Epithelial cell of proximal tubule (primary cell): ENCODE data around the gene DDX31. TPM values are rescaled to one million over a fixed set of nuclear protein-coding genes. Genes with fewer than 3 reads are reported as not detected.

Experiments used
- DNase-seq: peaks from one replicate; pipeline ENCODE4 v3.0.0-alpha.2; 2011; ENCODE audit warnings: low read depth
- H3K4me3 ChIP-seq: 2 replicates; pipeline ENCODE4 v1.5.1; 2011; ENCODE audit warnings: low read depth, mild to moderate bottlenecking, low read length
- total RNA-seq: library from RNA; depleted of rRNA; stranded (reverse); fragments of >200 nt; gene quantifications from 2 replicates; pipeline ENCODE4 v1.2.3, GENCODE V29; 2015
- TF ChIP-seq, protein P1 (sequence below): conservative IDR thresholded peaks from 2 replicates; pipeline ENCODE4 v1.5.1; 2012; ENCODE audit warnings: low read depth, mild to moderate bottlenecking, low read length

Gene DDX31
- total RNA-seq, 1 donor from 2014 or later: 8.1 TPM

DNA sequence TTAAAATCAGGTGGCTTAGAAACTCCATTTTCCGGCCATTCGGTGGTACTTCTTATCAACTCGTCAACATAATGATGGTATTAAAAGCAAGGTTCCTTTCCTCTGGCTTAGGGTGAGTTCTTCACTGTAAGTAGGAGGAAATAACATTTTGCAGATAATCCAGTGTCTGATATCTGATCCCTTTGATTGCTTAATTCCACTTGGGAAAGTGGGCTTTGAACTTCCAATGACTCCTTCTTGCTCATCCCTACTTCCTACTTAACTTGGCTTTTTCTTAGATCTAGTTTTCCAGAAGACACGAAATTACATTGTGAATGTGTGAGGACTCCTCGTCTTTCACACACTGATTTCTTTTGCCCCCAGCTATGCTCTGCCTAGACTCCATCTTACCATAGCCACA, 31.5 kb downstream of the DDX31 start:
- H3K4me3 ChIP-seq: no peak overlapping the region
- DNase-seq: no peak
- TF ChIP-seq, protein P1, sequence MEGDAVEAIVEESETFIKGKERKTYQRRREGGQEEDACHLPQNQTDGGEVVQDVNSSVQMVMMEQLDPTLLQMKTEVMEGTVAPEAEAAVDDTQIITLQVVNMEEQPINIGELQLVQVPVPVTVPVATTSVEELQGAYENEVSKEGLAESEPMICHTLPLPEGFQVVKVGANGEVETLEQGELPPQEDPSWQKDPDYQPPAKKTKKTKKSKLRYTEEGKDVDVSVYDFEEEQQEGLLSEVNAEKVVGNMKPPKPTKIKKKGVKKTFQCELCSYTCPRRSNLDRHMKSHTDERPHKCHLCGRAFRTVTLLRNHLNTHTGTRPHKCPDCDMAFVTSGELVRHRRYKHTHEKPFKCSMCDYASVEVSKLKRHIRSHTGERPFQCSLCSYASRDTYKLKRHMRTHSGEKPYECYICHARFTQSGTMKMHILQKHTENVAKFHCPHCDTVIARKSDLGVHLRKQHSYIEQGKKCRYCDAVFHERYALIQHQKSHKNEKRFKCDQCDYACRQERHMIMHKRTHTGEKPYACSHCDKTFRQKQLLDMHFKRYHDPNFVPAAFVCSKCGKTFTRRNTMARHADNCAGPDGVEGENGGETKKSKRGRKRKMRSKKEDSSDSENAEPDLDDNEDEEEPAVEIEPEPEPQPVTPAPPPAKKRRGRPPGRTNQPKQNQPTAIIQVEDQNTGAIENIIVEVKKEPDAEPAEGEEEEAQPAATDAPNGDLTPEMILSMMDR: no peak

DNA sequence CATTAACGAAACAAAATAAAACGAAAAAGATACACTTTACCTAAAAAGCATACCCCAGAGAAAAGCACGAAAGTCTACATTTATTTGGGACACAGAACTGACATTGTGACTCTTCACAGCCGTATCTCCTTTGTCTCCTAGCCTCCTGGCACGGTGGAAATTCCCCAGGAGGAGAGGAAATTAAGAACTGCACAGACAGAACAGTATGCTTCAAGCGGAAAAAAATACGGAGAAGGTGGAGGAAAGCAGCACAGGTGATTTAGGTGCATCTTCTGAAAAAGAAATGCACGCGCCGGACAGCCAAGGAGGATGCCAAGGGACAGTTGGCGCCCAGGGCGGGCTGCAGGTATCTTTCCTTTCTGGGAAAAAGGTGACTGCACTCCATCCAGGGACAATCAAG, 32.0 kb downstream of the DDX31 start:
- DNase-seq: no peak
- TF ChIP-seq, protein P1: no peak
- H3K4me3 ChIP-seq: no peak overlapping the region

DNA sequence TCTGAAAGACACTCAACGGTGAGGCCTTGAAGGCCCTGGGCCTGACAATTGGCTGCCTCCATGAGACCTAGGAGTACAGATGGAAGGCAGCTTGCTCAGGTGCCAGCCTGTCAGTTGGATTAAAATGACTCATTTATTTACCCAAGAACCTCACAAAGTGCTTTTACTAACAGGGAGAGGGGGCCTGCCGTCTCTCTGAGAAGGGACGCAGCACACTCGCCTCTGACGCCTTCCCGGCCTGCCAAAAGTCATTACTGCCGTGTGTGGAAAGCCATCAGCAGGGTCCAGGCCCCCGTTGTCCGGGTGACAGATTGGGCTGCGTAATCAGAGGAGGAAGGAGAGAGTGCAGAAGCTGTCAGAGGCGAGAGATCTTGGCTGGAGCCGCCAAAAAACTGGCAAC, 32.4 kb downstream of the DDX31 start:
- TF ChIP-seq, protein P1: no peak
- no peak for DNase-seq

GRCh38 chr9:132634327-132634726, 35.5 kb downstream of the DDX31 start:
- DNase-seq: no peak
- TF ChIP-seq, protein P1: no peak
- H3K4me3 ChIP-seq: no peak overlapping the region

More for the DNA sequence above, 32.4 kb downstream of the DDX31 start:
- H3K4me3 ChIP-seq: no peak overlapping the region

DNA sequence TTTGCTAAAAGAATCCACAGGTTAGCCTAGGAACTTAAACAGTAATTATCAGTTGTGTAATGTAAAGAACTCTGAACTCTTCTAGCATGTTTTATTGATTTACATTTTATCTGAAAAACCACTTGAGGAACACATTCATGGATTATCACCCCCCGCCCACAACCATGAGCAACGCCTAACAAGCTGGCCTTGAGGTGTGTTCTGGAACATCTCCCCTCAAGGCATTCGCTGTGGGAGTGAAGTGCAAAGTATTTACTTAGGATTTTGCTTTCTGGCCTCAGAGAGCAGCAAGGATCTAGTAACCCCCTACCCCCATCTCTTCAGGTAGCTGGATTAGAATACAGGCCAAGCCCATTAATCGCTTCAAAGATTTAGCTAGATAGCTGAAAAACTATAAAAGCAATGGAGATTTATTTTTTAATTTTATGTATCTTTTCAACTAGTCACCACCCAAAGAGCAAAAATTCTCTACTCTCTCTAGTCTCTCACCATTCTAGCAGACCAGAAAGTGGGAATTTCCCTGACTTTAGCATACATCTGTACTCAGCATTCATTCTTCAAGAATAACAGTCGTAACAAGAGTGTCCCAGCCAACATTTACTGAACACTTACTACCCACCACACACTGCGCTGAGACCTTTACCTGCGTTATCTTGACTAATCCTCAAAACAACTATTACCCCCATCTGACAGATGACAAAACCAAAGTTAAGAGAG, 37.2 kb downstream of the DDX31 start:
- H3K4me3 ChIP-seq: no peak overlapping the region
- TF ChIP-seq, protein P1: no peak
- no peak for DNase-seq

GRCh38 chr9:132631685-132632084, 38.1 kb downstream of the DDX31 start:
- no peak for DNase-seq
- H3K4me3 ChIP-seq: no peak overlapping the region
- TF ChIP-seq, protein P1: no peak

- no peak for DNase-seq
Measured at GRCh38 chr9:132631280-132631679, 38.5 kb downstream of the DDX31 start.

More at GRCh38 chr9:132631280-132631679, 38.5 kb downstream of the DDX31 start:
- TF ChIP-seq, protein P1: no peak
- H3K4me3 ChIP-seq: no peak overlapping the region
